GM12878 (cell line): ENCODE data around the gene SDHC. TPM values are rescaled to one million over a fixed set of nuclear protein-coding genes. Genes with fewer than 3 reads are reported as not detected.
"Not testable (repeated sequence)": the region's sequence is repeated elsewhere in the genome, so short reads cannot be mapped to it uniquely, and the experiment has no call there.

ENCODE experiments used
- ATAC-seq: fragments of 200-7000 bp; cut with Tn5 transposase; 3 replicates; pipeline ENCODE4 v1.9.1; 2020; ENCODE audit warnings: mild to moderate bottlenecking, moderate library complexity
- BruUV-seq: library from RNA; stranded (reverse); fragments of 400-500 nt; replicated peaks from 2 replicates; lab custom pipeline; 2021; lab: Mats Ljungman, UMichigan
- CTCF ChIA-PET: fragments of 300-600 bp; sonication (Branson Sonifier 250); formaldehyde crosslinking; extraction: SDS; loops from one replicate; lab custom pipeline; 2021; ENCODE audit warnings: inconsistent platforms; lab: Yijun Ruan, JAX
- POLR2A ChIA-PET: fragments of 350-600 bp; formaldehyde crosslinking; extraction: SDS; loops from one replicate; lab custom pipeline; 2021; ENCODE audit warnings: inconsistent platforms; lab: Charles Lee
- RAD21 ChIA-PET: fragments of 300-600 bp; sonication (Branson Sonifier 250); formaldehyde crosslinking; loops from one replicate; lab custom pipeline; 2023; ENCODE audit warnings: antibody characterized with exemption; ENCODE audit not compliant: unreplicated experiment; lab: Charles Lee
- SMC1A ChIA-PET: fragments of 300-600 bp; sonication (Branson Sonifier 250); formaldehyde crosslinking; loops from one replicate; lab custom pipeline; 2023; ENCODE audit not compliant: unreplicated experiment, uncharacterized antibody; lab: Charles Lee
- DNase-seq: peaks from one replicate; pipeline ENCODE4 v3.0.0-alpha.2; 2011; ENCODE audit warnings: low read depth, low spot score
- FAIRE-seq: peaks from 3 replicates; lab custom pipeline; 2011; peaks lifted over from hg19 to GRCh38; lab: Jason Lieb, UNC
- H2AFZ ChIP-seq: 2 replicates; pipeline ENCODE4 v1.6.0; 2011; ENCODE audit warnings: low read depth, low read length, control low read depth; ENCODE audit not compliant: control insufficient read depth
- H3K27ac ChIP-seq: 2 replicates; pipeline ENCODE4 v1.5.1; 2011; ENCODE audit warnings: control low read depth; ENCODE audit not compliant: control insufficient read depth, insufficient read depth
- H3K27me3 ChIP-seq, 2 experiments: replicated peaks in 1 of 2; 2 replicates each; pipeline versions ENCODE4 v1.6.0 to v1.6.1; 2011; ENCODE audit warnings: low read length in 1 of 2; ENCODE audit not compliant: control insufficient read depth in 2 of 2, insufficient read depth in 2 of 2
- H3K36me3 ChIP-seq, 2 experiments: 2 replicates each; pipeline ENCODE4 v1.5.1; 2011; ENCODE audit warnings: low read length in 1 of 2; ENCODE audit not compliant: control insufficient read depth in 2 of 2, insufficient read depth in 2 of 2
- H3K4me1 ChIP-seq: 2 replicates; pipeline ENCODE4 v1.6.1; 2011; ENCODE audit warnings: mild to moderate bottlenecking, low read length, moderate library complexity, mixed read lengths; ENCODE audit not compliant: control insufficient read depth, insufficient read depth
- H3K4me2 ChIP-seq: 2 replicates; pipeline ENCODE4 v1.6.0; 2011; ENCODE audit warnings: control low read depth; ENCODE audit not compliant: control insufficient read depth, insufficient read depth
- H3K4me3 ChIP-seq: fragments of 200-600 bp; sonication (generic); 2 replicates; pipeline ENCODE4 v1.5.1; 2016
- H3K79me2 ChIP-seq: 2 replicates; pipeline ENCODE4 v1.6.0; 2011; ENCODE audit warnings: low read length; ENCODE audit not compliant: control insufficient read depth, insufficient read depth
- H3K9ac ChIP-seq: 2 replicates; pipeline ENCODE4 v1.8.0; 2011; ENCODE audit warnings: low read length, control low read depth, mixed read lengths; ENCODE audit not compliant: control insufficient read depth, insufficient read depth
- H3K9me3 ChIP-seq: replicated peaks from 3 replicates; pipeline ENCODE4 v1.5.1; 2011; ENCODE audit warnings: mild to moderate bottlenecking, low read length; ENCODE audit not compliant: control insufficient read depth, insufficient read depth
- H4K20me1 ChIP-seq: 2 replicates; pipeline ENCODE4 v1.6.0; 2011; ENCODE audit not compliant: control insufficient read depth, insufficient read depth
- NBN ChIP-seq: fragments of 450-650 bp; IDR thresholded peaks from 2 replicates; pipeline ENCODE4 v1.6.1; 2016
- ZNF274 ChIP-seq: IDR thresholded peaks from one replicate; pipeline ENCODE4 v1.8.0; 2011; ENCODE audit not compliant: insufficient read length, insufficient read depth
- WGBS: methylation state at CpG from one replicate; pipeline ENCODE4 v1.1.6; 2016; ENCODE audit warnings: low lambda C conversion rate; ENCODE audit not compliant: insufficient replicate concordance, insufficient coverage; ENCODE audit errors: missing lambda C conversion rate; 5-methylcytosine and 5-hydroxymethylcytosine counted together
- in situ Hi-C: fragments of 300-500 bp; cut with MboI; formaldehyde crosslinking; loops from 9 replicates; pipeline ENCODE4 v1.14.3; 2018; ENCODE audit warnings: mixed read lengths
- intact Hi-C: fragments of 100-400 bp; cut with micrococcal nuclease; formaldehyde crosslinking; loops from one replicate; pipeline ENCODE4 v1.14.2; 2022; ENCODE audit not compliant: unreplicated experiment
- polyA plus RNA-seq, 11 experiments: library from polyadenylated mRNA; depleted of rRNA in 4 of 11; unstranded in 6 of 11; stranded (reverse) in 5 of 11; fragments of >200 nt; fragmentation: Nextera tagmentation in 4 of 11; fragmentation: Illumina TruSeq in 1 of 11; extraction: Ambion mirVana in 4 of 11; extraction: Trizol in 1 of 11; gene quantifications; 1 replicate in 1 of 11; 2 replicates in 10 of 11; pipeline versions ENCODE4 v1.2.1 to v1.2.3, GENCODE V29; 2011 to 2016; ENCODE audit warnings: inconsistent platforms in 2 of 11, missing spikeins in 2 of 11, low read depth in 1 of 11
- total RNA-seq, 4 experiments: library from RNA; depleted of rRNA in 3 of 4; stranded (reverse); fragments of >200 nt in 3 of 4; fragmentation: Illumina TruSeq in 1 of 4; extraction: Trizol in 1 of 4; gene quantifications; 2 replicates each; pipeline versions ENCODE4 v1.2.1 to v1.2.3, GENCODE V29; 2013 to 2021
- TF ChIP-seq, protein P1 (sequence below): IDR thresholded peaks from 2 replicates; pipeline ENCODE4 v1.6.1; 2012; ENCODE audit warnings: mild to moderate bottlenecking, low read depth, low read length

The SDHC gene
- total and polyA plus RNA-seq, 10 of the 15 experiments (the other 5 are each of a cell fraction or from before 2014, with no cell fraction given): 18.4 to 340 (median 178) TPM

- ChIA-PET RAD21 (interaction anchor here (0.6 to 1.1 kb wide), 2 partner anchors 9 to 12 kb away, joined by 4 read pairs; no protein-coding TSS in a partner anchor), SMC1A (interaction anchor here (1.1 to 1.8 kb wide), 4 partner anchors 9 to 189 kb away, joined by 3 to 5 read pairs (median 4); partner anchors contain the start of genes CFAP126, NDUFS2 and SDHC), POLR2A (interaction anchor here (1.1 to 2.6 kb wide), 2 partner anchors 9 to 205 kb away, joined by 3 to 8 read pairs; no protein-coding TSS in a partner anchor), CTCF (interaction anchor here (0.7 to 1.3 kb wide), 3 partner anchors 9 to 349 kb away, joined by 3 read pairs; partner anchors contain the start of gene CFAP126)
- H3K27ac ChIP-seq, FAIRE-seq, H3K27me3 ChIP-seq, ATAC-seq, BruUV-seq, DNase-seq, H2AFZ ChIP-seq, H3K9ac ChIP-seq, H3K9me3 ChIP-seq, in situ Hi-C loops, H3K4me3 ChIP-seq, H3K4me2 ChIP-seq, H3K79me2 ChIP-seq, H4K20me1 ChIP-seq, H3K36me3 ChIP-seq: not testable (repeated sequence)
- H3K4me1 ChIP-seq: peaks cover 12% of the 10 kb centered on the region; the same call in 1 of the 2 replicates
- intact Hi-C loops: loop anchor here (10.0 kb wide), 2 partner anchors 144 to 354 kb away; partner anchors contain the start of gene DUSP12
- 98% methylated on average over 7 of the region's 7 CpGs for WGBS
These were observed 77.0 kb downstream of the SDHC start for GRCh38 chr1:161391136-161391535.

DNA sequence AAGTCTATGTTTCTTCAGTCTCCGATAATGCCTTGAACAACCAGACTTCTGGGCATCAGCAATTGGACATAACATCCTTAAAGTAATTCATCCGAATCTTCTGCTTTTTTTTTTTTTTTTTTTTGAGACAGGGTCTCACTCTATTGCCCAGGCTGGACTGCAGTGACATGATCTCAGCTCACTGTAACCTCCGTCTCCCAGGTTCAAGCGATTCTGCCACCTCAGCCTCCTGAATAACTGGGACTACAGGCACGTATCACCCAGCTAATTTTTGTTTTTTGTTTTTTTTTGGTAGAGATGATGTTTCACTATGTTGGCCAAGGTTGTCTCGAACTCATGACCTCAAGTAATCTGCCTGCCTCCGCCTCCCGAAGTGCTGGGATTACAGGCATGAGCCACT is 77.4 kb downstream of the SDHC start:
- ChIA-PET RAD21 (interaction anchor here (0.6 to 1.1 kb wide), 2 partner anchors 9 to 12 kb away, joined by 4 read pairs; no protein-coding TSS in a partner anchor), SMC1A (interaction anchor here (1.8 kb wide), 1 partner anchor 23 kb away, joined by 5 read pairs; the partner anchor contains the start of gene CFAP126), CTCF (interaction anchor here (1.0 to 1.3 kb wide), 2 partner anchors 24 to 349 kb away, joined by 3 read pairs; partner anchors contain the start of gene CFAP126), POLR2A (interaction anchor here (0.6 to 1.1 kb wide), 2 partner anchors 206 to 1188 kb away, joined by 3 read pairs; no protein-coding TSS in a partner anchor)
- intact Hi-C loops (loop anchor here (10.0 kb wide), 2 partner anchors 143 to 353 kb away; partner anchors contain the start of gene DUSP12), in situ Hi-C loops (no loop called here)
- Histone ChIP-seq H4K20me1 (no peaks in the 10 kb centered on the region), H3K9ac (no peak overlapping the region), H3K4me1 (peaks cover 8% of the 10 kb centered on the region; the same call in 1 of the 2 replicates), H3K79me2 (no peaks in the 10 kb centered on the region), H3K4me2 (no peak overlapping the region), H3K27ac (no peak overlapping the region), H3K4me3 (no peak overlapping the region), H3K27me3 (no peaks in the 10 kb centered on the region), H2AFZ (no peak overlapping the region), H3K36me3 (no peaks in the 10 kb centered on the region), H3K9me3 (no peaks in the 10 kb centered on the region; the same call in 2 of the 3 replicates)
- no TSS peak for BruUV-seq
- FAIRE-seq (no peak), DNase-seq (no peak), ATAC-seq (no peak)
- no peak for TF ChIP-seq ZNF274
- TF ChIP-seq, protein P1, sequence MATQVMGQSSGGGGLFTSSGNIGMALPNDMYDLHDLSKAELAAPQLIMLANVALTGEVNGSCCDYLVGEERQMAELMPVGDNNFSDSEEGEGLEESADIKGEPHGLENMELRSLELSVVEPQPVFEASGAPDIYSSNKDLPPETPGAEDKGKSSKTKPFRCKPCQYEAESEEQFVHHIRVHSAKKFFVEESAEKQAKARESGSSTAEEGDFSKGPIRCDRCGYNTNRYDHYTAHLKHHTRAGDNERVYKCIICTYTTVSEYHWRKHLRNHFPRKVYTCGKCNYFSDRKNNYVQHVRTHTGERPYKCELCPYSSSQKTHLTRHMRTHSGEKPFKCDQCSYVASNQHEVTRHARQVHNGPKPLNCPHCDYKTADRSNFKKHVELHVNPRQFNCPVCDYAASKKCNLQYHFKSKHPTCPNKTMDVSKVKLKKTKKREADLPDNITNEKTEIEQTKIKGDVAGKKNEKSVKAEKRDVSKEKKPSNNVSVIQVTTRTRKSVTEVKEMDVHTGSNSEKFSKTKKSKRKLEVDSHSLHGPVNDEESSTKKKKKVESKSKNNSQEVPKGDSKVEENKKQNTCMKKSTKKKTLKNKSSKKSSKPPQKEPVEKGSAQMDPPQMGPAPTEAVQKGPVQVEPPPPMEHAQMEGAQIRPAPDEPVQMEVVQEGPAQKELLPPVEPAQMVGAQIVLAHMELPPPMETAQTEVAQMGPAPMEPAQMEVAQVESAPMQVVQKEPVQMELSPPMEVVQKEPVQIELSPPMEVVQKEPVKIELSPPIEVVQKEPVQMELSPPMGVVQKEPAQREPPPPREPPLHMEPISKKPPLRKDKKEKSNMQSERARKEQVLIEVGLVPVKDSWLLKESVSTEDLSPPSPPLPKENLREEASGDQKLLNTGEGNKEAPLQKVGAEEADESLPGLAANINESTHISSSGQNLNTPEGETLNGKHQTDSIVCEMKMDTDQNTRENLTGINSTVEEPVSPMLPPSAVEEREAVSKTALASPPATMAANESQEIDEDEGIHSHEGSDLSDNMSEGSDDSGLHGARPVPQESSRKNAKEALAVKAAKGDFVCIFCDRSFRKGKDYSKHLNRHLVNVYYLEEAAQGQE: no peak
- TF ChIP-seq NBN: no peak
- WGBS: 60% methylated on average over 5 of the region's 8 CpGs
